HCT116 (cell line): ENCODE data around the gene NR2F1-AS1. TPM values are rescaled to one million over a fixed set of nuclear protein-coding genes. Genes with fewer than 3 reads are reported as not detected.

Source experiments
- ATAC-seq: fragments of 200-7000 bp; cut with Tn5 transposase; 2 replicates; pipeline ENCODE4 v1.9.1; 2020; ENCODE audit warnings: mild to moderate bottlenecking, moderate library complexity
- BruUV-seq: library from RNA; stranded (reverse); fragments of 400-500 nt; replicated peaks from 2 replicates; lab custom pipeline; 2021; lab: Mats Ljungman, UMichigan
- CTCF ChIA-PET: fragments of 300-600 bp; sonication (Branson Sonifier 250); formaldehyde crosslinking; loops from one replicate; lab custom pipeline; 2021; ENCODE audit warnings: antibody characterized with exemption; lab: Charles Lee
- POLR2A ChIA-PET: fragments of 300-600, 350-600 bp; sonication (Branson Sonifier 250); formaldehyde crosslinking; loops from one replicate; lab custom pipeline; 2021; ENCODE audit warnings: antibody characterized with exemption; lab: Charles Lee
- RAD21 ChIA-PET, 2 experiments: fragments of 300-600 bp; sonication (Branson Sonifier 250); formaldehyde crosslinking; loops; one replicate each; lab custom pipeline; 2023; ENCODE audit warnings: low total read pairs in 2 of 2; ENCODE audit not compliant: uncharacterized antibody in 2 of 2, unreplicated experiment in 2 of 2, low non-redundant PET in 1 of 2; lab: Charles Lee
- DNase-seq: peaks from one replicate; pipeline ENCODE4 v3.0.0-alpha.2; 2010; ENCODE audit warnings: low read depth, low spot score
- H2AFZ ChIP-seq: fragments of 200-600 bp; shearing (Covaris generic), sonication (generic); 2 replicates; pipeline ENCODE4 v1.6.1; 2017; ENCODE audit warnings: low read depth, mixed run types, mixed read lengths, antibody characterized with exemption, low read length; ENCODE audit not compliant: poor library complexity, severe bottlenecking
- H3K27ac ChIP-seq: 2 replicates; pipeline ENCODE4 v1.5.1; 2012; ENCODE audit warnings: low read depth, low read length
- H3K27me3 ChIP-seq: fragments of 200-600 bp; sonication (generic); 2 replicates; pipeline ENCODE4 v1.6.1; 2016; ENCODE audit warnings: mixed run types, low read length, mixed read lengths; ENCODE audit not compliant: insufficient read depth
- H3K36me3 ChIP-seq, 2 experiments: fragments of 200-500 bp in 1 of 2; fragments of 200-600 bp in 1 of 2; sonication (Bioruptor generic) in 1 of 2; sonication (generic) in 1 of 2; 2 replicates each; pipeline versions ENCODE4 v1.5.1 to v1.6.1; 2014 to 2016; ENCODE audit warnings: low read length in 2 of 2, inconsistent platforms in 1 of 2, mixed read lengths in 1 of 2, mixed run types in 1 of 2; ENCODE audit not compliant: insufficient read depth in 2 of 2, control insufficient read depth in 1 of 2
- H3K4me1 ChIP-seq, 2 experiments: fragments of 200-600 bp in 1 of 2; sonication (generic) in 1 of 2; 2 replicates each; pipeline versions ENCODE4 v1.5.1 to v1.6.1; 2012 to 2017; ENCODE audit warnings: low read length in 2 of 2, inconsistent platforms in 1 of 2, mild to moderate bottlenecking in 1 of 2, mixed read lengths in 1 of 2, mixed run types in 1 of 2, moderate library complexity in 1 of 2; ENCODE audit not compliant: insufficient read depth in 2 of 2, control insufficient read depth in 1 of 2
- H3K4me2 ChIP-seq: fragments of 200-600 bp; sonication (generic); 2 replicates; pipeline ENCODE4 v1.6.1; 2017; ENCODE audit warnings: mixed run types, low read length, mixed read lengths
- H3K4me3 ChIP-seq, 2 experiments: fragments of 200-600 bp in 1 of 2; sonication (generic) in 1 of 2; replicated peaks in 1 of 2; 2 replicates each; pipeline ENCODE4 v1.5.1; 2011 to 2016; ENCODE audit warnings: low read length in 2 of 2, control low read depth in 1 of 2, low read depth in 1 of 2, mild to moderate bottlenecking in 1 of 2, mixed read lengths in 1 of 2, mixed run types in 1 of 2
- H3K79me2 ChIP-seq: fragments of 200-600 bp; sonication (generic); 2 replicates; pipeline ENCODE4 v1.6.1; 2017; ENCODE audit warnings: mild to moderate bottlenecking, mixed run types, low read length, moderate library complexity, mixed read lengths; ENCODE audit not compliant: insufficient read depth
- H3K9ac ChIP-seq: fragments of 200-600 bp; sonication (generic); 2 replicates; pipeline ENCODE4 v1.6.1; 2016; ENCODE audit warnings: low read length, mixed read lengths
- H3K9me2 ChIP-seq: fragments of 200-600 bp; sonication (generic), shearing (Covaris generic); 2 replicates; pipeline ENCODE4 v1.6.1; 2017; ENCODE audit warnings: mixed run types, mild to moderate bottlenecking, moderate library complexity; ENCODE audit not compliant: insufficient read depth
- H3K9me3 ChIP-seq, 2 experiments: fragments of 200-500 bp in 1 of 2; fragments of 200-600 bp in 1 of 2; sonication (Bioruptor generic) in 1 of 2; sonication (generic) in 1 of 2; 2 replicates each; pipeline ENCODE4 v1.6.1; 2014 to 2017; ENCODE audit warnings: low read length in 2 of 2, mixed read lengths in 2 of 2, inconsistent platforms in 1 of 2, low read depth in 1 of 2, mild to moderate bottlenecking in 1 of 2, mixed run types in 1 of 2, moderate library complexity in 1 of 2; ENCODE audit not compliant: control insufficient read depth in 1 of 2, insufficient read depth in 1 of 2
- H4K20me1 ChIP-seq: fragments of 200-600 bp; sonication (generic), shearing (Covaris generic); 2 replicates; pipeline ENCODE4 v1.6.1; 2017; ENCODE audit warnings: mixed run types, mild to moderate bottlenecking, moderate library complexity; ENCODE audit not compliant: insufficient read depth
- CBX3 ChIP-seq: IDR thresholded peaks from 2 replicates; pipeline ENCODE4 v1.6.1; 2012; ENCODE audit warnings: low read depth
- CEBPB ChIP-seq: IDR thresholded peaks from 2 replicates; pipeline ENCODE4 v1.6.1; 2012; ENCODE audit warnings: low read depth
- CTCF ChIP-seq, 3 experiments: fragments of 200-600 bp in 1 of 3; sonication (generic) in 1 of 3; IDR thresholded peaks in 2 of 3; conservative IDR thresholded peaks in 1 of 3; 2 replicates each; pipeline ENCODE4 v1.5.1; 2012 to 2017; ENCODE audit warnings: low read depth in 2 of 3, low read length in 2 of 3, antibody characterized with exemption in 1 of 3, borderline replicate concordance in 1 of 3, control low read depth in 1 of 3, mild to moderate bottlenecking in 1 of 3, mixed read lengths in 1 of 3, mixed run types in 1 of 3, moderate library complexity in 1 of 3; ENCODE audit not compliant: insufficient read depth in 1 of 3
- EGR1 ChIP-seq: IDR thresholded peaks from 2 replicates; pipeline ENCODE4 v1.6.1; 2012; ENCODE audit warnings: low read depth
- ELF1 ChIP-seq: IDR thresholded peaks from 2 replicates; pipeline ENCODE4 v1.6.1; 2012; ENCODE audit warnings: low read depth, borderline replicate concordance
- EZH2 ChIP-seq: fragments of 200-600 bp; sonication (generic); IDR thresholded peaks from 2 replicates; pipeline ENCODE4 v1.6.1; 2017; ENCODE audit warnings: antibody characterized with exemption, mixed run types
- FOSL1 ChIP-seq: IDR thresholded peaks from 2 replicates; pipeline ENCODE4 v1.6.1; 2012; ENCODE audit warnings: low read depth
- JUND ChIP-seq: IDR thresholded peaks from 2 replicates; pipeline ENCODE4 v1.6.1; 2012
- MAX ChIP-seq: IDR thresholded peaks from 2 replicates; pipeline ENCODE4 v1.6.1; 2012
- POLR2A ChIP-seq: IDR thresholded peaks from 2 replicates; pipeline ENCODE4 v1.7.0; 2011; ENCODE audit warnings: borderline replicate concordance; ENCODE audit not compliant: insufficient read depth, insufficient read length; ENCODE audit errors: extremely low read depth
- POLR2AphosphoS5 ChIP-seq: IDR thresholded peaks from 2 replicates; pipeline ENCODE4 v1.6.1; 2011; ENCODE audit warnings: mild to moderate bottlenecking, low read depth, low read length, moderate library complexity
- RAD21 ChIP-seq: IDR thresholded peaks from 2 replicates; pipeline ENCODE4 v1.6.1; 2012; ENCODE audit warnings: low read depth, mild to moderate bottlenecking
- REST ChIP-seq: IDR thresholded peaks from 2 replicates; pipeline ENCODE4 v1.6.1; 2012; ENCODE audit warnings: low read depth
- SP1 ChIP-seq: IDR thresholded peaks from 2 replicates; pipeline ENCODE4 v1.6.1; 2012; ENCODE audit warnings: low read depth
- SRF ChIP-seq: IDR thresholded peaks from 2 replicates; pipeline ENCODE4 v1.6.1; 2012; ENCODE audit warnings: low read depth
- TCF7L2 ChIP-seq: IDR thresholded peaks from 2 replicates; pipeline ENCODE4 v1.7.0; 2011; ENCODE audit warnings: borderline replicate concordance, inconsistent platforms; ENCODE audit not compliant: insufficient read depth, insufficient read length; ENCODE audit errors: extremely low read depth
- YY1 ChIP-seq: IDR thresholded peaks from 2 replicates; pipeline ENCODE4 v1.6.1; 2011; ENCODE audit warnings: low read length, low read depth, moderate library complexity, mild to moderate bottlenecking; ENCODE audit not compliant: insufficient replicate concordance; ENCODE audit errors: extremely low read depth
- ZBTB33 ChIP-seq: IDR thresholded peaks from 2 replicates; pipeline ENCODE4 v1.6.1; 2011; ENCODE audit warnings: mild to moderate bottlenecking, low read length, moderate library complexity; ENCODE audit not compliant: insufficient replicate concordance; ENCODE audit errors: extremely low read depth
- ZFX ChIP-seq: fragments of 450-650 bp; IDR thresholded peaks from 2 replicates; pipeline ENCODE4 v1.6.1; 2017
- ZNF274 ChIP-seq: fragments of 200-500 bp; sonication (Bioruptor generic); IDR thresholded peaks from 2 replicates; pipeline ENCODE4 v1.6.1; 2014; ENCODE audit warnings: mild to moderate bottlenecking, low read depth, low read length, inconsistent platforms
- intact Hi-C: fragments of 100-400 bp; cut with micrococcal nuclease; formaldehyde crosslinking; loops from 2 replicates; pipeline ENCODE4 v1.10.0; 2022
- total RNA-seq: library from RNA; stranded (reverse); gene quantifications from one replicate; pipeline ENCODE4 v1.2.1, GENCODE V29; 2021; ENCODE audit not compliant: unreplicated experiment

NR2F1-AS1 gene
- total RNA-seq, 1 experiment from 2014 or later, result 20.1 TPM

- Histone ChIP-seq H3K27ac (no peak overlapping the region), H3K9ac (no peak overlapping the region), H3K9me2 (no peaks in the 10 kb centered on the region), H3K4me2 (no peak overlapping the region), H3K4me1 (no peaks in the 10 kb centered on the region; a peak in 1 of 4 replicates), H3K9me3 (no peaks in the 10 kb centered on the region)
- RAD21 ChIA-PET, result no interaction called here
- intact Hi-C loops, result no loop called here
- TF ChIP-seq MAX, result no peak
- no peak for TF ChIP-seq SRF
- TF ChIP-seq FOSL1, result no peak
- no peak for TF ChIP-seq CEBPB
- TF ChIP-seq POLR2AphosphoS5, result no peak
- TF ChIP-seq REST, result no peak
- TF ChIP-seq CTCF (IDR thresholded peaks at IDR 0.05 in 2 of 3, conservative IDR thresholded peaks at IDR 0.05 in 1 of 3; ENCODE audit: borderline replicate concordance in 1 of 3, insufficient read depth in 1 of 3, low read depth in 2 of 3, low read length in 2 of 3), result no peak
- no peak for TF ChIP-seq CBX3
- no peak for TF ChIP-seq EZH2
- TF ChIP-seq JUND, result no peak
- no peak for TF ChIP-seq SP1
- TF ChIP-seq ZNF274, result no peak
- TF ChIP-seq YY1, result no peak
- no peak for TF ChIP-seq ZFX
- no peak for TF ChIP-seq RAD21
- TF ChIP-seq TCF7L2, result no peak
- no peak for TF ChIP-seq POLR2A
- no peak for TF ChIP-seq ELF1
- no peak for TF ChIP-seq ZBTB33
- no peak for TF ChIP-seq EGR1
- TF ChIP-seq, all 23 proteins: peak for 0
- Histone ChIP-seq H3K79me2 (no peaks in the 10 kb centered on the region), H3K27me3 (no peaks in the 10 kb centered on the region), H3K4me3 (no peak overlapping the region), H4K20me1 (no peaks in the 10 kb centered on the region), H2AFZ (no peak overlapping the region), H3K36me3 (no peaks in the 10 kb centered on the region)
- POLR2A ChIA-PET, result no interaction called here
- CTCF ChIA-PET, result no interaction called here
- DNase-seq (no peak), ATAC-seq (no peak)
- no TSS peak for BruUV-seq
Observed at GRCh38 chr5:93409691-93410090, 171.3 kb downstream of the NR2F1-AS1 start.
